ENCODE results near the gene RTL1.

DNA sequence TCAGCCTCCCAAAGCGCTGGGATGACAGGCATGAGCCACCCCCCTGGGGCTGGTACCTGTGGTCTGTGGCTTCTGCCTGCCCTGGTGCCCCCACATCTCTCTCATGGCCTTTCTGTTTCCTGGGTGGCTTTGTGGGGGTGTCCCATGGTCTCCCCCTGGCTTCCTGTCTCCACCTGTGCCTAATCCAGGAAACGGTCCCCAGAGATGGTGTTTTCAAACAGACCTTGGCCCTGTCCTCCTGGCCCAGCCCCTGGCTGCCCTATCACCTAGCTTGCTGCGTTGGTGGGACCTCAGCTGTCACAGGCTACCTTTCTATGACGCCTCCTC lies 59.5 kb downstream of the RTL1 start:
- no peak for TF ChIP-seq EZH2phosphoT487 (IDR thresholded peaks at IDR 0.05; ENCODE audit: borderline replicate concordance, low read length)
- TF ChIP-seq EZH2 (IDR thresholded peaks at IDR 0.05; ENCODE audit: low read length, unreplicated experiment), result no peak
- TF ChIP-seq, protein P1, sequence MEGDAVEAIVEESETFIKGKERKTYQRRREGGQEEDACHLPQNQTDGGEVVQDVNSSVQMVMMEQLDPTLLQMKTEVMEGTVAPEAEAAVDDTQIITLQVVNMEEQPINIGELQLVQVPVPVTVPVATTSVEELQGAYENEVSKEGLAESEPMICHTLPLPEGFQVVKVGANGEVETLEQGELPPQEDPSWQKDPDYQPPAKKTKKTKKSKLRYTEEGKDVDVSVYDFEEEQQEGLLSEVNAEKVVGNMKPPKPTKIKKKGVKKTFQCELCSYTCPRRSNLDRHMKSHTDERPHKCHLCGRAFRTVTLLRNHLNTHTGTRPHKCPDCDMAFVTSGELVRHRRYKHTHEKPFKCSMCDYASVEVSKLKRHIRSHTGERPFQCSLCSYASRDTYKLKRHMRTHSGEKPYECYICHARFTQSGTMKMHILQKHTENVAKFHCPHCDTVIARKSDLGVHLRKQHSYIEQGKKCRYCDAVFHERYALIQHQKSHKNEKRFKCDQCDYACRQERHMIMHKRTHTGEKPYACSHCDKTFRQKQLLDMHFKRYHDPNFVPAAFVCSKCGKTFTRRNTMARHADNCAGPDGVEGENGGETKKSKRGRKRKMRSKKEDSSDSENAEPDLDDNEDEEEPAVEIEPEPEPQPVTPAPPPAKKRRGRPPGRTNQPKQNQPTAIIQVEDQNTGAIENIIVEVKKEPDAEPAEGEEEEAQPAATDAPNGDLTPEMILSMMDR (conservative IDR thresholded peaks at IDR 0.05; ENCODE audit: low read depth, low read length), result no peak

All from PC-3 (cell line).